ENCODE measurements around the gene ECEL1. TPM values are rescaled to one million over a fixed set of nuclear protein-coding genes. Genes with fewer than 3 reads are reported as not detected.

Gene ECEL1
- total RNA-seq, 2 experiments from 2014 or later: 0.10 TPM; not detected in 1

DNA sequence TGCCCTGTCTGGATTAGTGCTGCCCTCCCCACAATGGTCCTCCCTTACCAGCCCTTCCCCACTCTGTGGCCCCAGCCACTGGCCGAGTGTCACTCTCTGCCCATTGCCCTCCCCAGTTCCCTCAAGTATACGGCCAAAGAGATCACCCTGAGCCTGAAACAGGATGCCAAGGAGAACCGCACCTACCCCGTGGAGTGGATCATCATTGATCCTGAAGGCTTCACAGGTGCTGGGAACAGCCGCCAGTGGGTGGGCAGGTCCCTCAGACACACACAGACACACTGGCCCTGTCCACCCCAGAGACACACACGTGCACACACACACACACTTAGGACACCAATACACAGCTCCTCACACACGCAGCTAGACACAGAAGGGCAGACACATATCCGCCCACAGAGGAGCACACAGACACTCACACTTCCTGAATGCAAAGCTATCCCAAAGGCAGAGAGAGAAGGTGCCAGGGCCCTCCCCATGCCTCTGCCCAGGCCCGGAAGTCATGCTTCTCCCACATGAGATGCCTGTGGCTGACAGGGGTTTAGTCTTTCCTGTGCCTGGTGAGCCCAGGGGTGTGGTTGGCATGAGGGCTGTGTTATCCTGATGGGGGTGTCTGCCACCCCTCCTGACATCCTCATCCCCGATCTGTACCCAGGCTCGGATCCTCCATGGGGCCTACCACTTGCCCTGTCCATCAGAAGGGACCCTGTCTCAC, 41.3 kb upstream of the ECEL1 start:
- peaks cover 36% of the 10 kb centered on the region for H3K27me3 Mint-ChIP-seq
- no peaks in the 10 kb centered on the region for H3K36me3 Mint-ChIP-seq
- intact Hi-C loops (cut with micrococcal nuclease): loop anchor here (10.0 kb wide), 1 partner anchor 624 kb away; no protein-coding TSS in a partner anchor
- ChIA-PET POLR2A (no interaction called here), CTCF (no interaction called here)
- no peaks in the 10 kb centered on the region for H3K9me3 Mint-ChIP-seq
- DNase-seq: no peak
- no peak overlapping the region for H3K4me3 Mint-ChIP-seq
- no peak overlapping the region for H3K27ac Mint-ChIP-seq
- H3K4me1 Mint-ChIP-seq (ENCODE audit: low read depth): peaks cover 11% of the 10 kb centered on the region

DNA sequence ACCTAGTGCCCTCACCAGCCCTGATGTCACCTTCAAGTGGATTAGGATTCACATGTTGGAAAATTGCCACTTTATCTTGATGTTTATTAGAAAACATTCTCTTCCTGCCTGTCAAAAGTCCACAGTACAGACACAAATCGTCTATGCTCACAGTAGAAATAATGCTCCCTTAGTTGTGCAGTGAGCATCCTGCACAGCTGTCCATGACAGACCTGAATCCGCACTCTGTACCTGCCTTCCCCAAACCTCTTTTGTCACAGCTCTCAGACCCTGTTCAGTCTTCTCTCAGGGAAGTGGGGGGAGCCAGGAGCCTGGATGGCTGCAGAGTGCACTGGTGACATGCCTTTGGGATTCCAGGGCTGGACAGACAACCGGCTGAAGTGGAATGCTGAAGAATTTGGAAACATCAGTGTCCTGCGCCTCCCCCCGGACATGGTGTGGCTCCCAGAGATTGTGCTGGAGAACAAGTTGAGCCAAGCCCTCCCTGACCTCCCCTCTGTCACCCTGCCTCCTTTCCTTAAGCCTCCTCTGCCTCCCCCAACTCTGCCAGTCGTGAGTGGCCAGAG, 40.4 kb upstream of the ECEL1 start:
- intact Hi-C loops (cut with micrococcal nuclease): loop anchor here (10.0 kb wide), 1 partner anchor 623 kb away; no protein-coding TSS in a partner anchor
- Mint-ChIP-seq H3K9me3 (no peaks in the 10 kb centered on the region), H3K36me3 (no peaks in the 10 kb centered on the region), H3K27me3 (peaks cover 38% of the 10 kb centered on the region), H3K4me1 (ENCODE audit: low read depth) (peaks cover 13% of the 10 kb centered on the region), H3K4me3 (no peak overlapping the region), H3K27ac (no peak overlapping the region)
- ChIA-PET POLR2A (no interaction called here), CTCF (no interaction called here)
- no peak for DNase-seq

DNA sequence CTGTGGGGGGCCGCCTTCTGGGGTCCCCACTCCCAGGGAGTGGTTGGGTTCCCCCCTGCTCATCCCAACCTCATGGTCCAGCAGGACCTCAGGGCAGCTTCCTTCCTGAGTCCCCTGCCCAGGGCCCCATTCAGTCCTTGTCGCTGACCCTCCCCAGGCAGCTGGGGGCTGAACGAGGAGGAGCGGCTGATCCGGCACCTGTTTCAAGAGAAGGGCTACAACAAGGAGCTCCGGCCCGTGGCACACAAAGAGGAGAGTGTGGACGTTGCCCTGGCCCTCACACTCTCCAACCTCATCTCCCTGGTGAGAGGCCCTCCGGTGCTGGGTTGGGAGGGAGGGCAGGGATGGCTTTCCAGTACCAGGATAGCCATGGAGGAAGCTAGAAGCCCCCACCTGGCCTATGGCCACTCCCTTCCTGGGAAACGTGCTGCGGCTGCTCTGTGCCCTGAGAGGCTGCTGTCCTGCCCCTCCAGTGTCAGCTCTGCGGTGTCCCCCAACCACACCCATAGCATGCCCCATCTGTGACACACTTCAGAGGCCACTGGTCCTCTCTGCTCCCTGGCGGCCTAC, 38.8 kb upstream of the ECEL1 start:
- POLR2A ChIA-PET: no interaction called here
- Mint-ChIP-seq H3K9me3 (no peaks in the 10 kb centered on the region), H3K36me3 (no peaks in the 10 kb centered on the region), H3K27ac (no peak overlapping the region), H3K4me1 (ENCODE audit: low read depth) (peaks cover 14% of the 10 kb centered on the region), H3K4me3 (no peak overlapping the region), H3K27me3 (peaks cover 42% of the 10 kb centered on the region)
- CTCF ChIA-PET: no interaction called here
- no peak for DNase-seq
- intact Hi-C loops (cut with micrococcal nuclease): loop anchor here (10.0 kb wide), 1 partner anchor 622 kb away; no protein-coding TSS in a partner anchor

DNA sequence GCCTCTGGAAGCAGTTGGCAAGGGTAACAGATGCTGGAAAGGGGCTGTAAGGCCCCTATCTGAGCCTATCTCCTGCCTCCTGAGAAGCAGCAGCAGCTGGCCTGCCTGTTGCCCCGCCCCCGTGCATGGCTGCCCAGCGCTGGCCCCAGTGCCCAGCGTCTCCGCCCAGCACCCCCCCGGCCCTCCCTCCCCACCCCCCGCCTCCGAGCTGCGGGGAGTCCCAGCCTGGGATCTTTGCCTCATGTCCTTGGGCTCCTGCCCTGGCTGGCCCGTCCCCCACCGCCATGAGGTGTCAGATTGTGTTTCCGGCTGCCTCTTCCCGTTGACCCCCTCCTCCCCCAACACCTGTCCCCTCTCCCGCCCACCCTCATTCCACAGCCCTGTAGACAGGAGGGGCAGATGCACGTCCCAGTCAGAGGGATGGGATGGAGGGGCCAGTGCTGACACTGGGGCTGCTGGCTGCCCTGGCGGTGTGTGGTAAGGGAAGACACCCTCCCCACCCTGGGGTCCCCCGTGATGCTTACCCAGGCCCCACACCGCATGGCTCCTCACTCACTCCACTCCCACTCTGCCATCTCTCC, 38.2 kb upstream of the ECEL1 start, which contains the start of gene CHRND:
Gene CHRND, plus strand, starts transcription at position 370 of the 581 bp plus-strand sequence. Its CDS starts 56 bp downstream, at position 426.
- no peak within 1 kb of the TSS for H3K4me3 Mint-ChIP-seq
- DNase-seq: no peak
- peaks cover 15% of the 10 kb centered on the region for H3K4me1 Mint-ChIP-seq (ENCODE audit: low read depth)
- CTCF ChIA-PET: no interaction called here
- peaks cover 44% of the 10 kb centered on the region for H3K27me3 Mint-ChIP-seq
- no peak within 1 kb of the TSS for H3K27ac Mint-ChIP-seq
- POLR2A ChIA-PET: no interaction called here
- intact Hi-C loops (cut with micrococcal nuclease): loop anchor here (10.0 kb wide), 1 partner anchor 621 kb away; no protein-coding TSS in a partner anchor
- H3K36me3 Mint-ChIP-seq: no peaks in the 10 kb centered on the region
- no peaks in the 10 kb centered on the region for H3K9me3 Mint-ChIP-seq

DNA sequence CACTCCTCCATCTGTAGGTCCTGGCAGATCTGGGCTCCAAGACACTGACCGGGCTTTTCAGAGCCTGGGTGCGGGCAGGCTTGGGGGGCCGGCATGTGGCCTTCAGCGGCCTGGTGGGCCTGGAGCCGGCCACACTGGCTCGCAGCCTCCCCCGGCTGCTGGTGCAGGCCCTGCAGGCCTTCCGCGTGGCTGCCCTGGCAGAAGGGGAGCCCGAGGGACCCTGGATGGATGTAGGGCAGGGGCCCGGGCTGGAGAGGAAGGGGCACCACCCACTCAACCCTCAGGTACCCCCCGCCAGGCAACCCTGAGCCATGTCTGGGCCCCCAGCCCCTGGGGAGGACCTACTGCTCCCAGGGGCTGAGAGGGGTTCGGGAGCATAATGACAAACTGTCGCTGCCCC, 37.6 kb upstream of the ECEL1 start:
- ChIA-PET CTCF (no interaction called here), POLR2A (no interaction called here)
- H3K4me3 Mint-ChIP-seq: no peak overlapping the region
- no peak overlapping the region for H3K27ac Mint-ChIP-seq
- peaks cover 15% of the 10 kb centered on the region for H3K4me1 Mint-ChIP-seq (ENCODE audit: low read depth)
- H3K36me3 Mint-ChIP-seq: no peaks in the 10 kb centered on the region
- DNase-seq: no peak
- H3K9me3 Mint-ChIP-seq: no peaks in the 10 kb centered on the region
- intact Hi-C loops (cut with micrococcal nuclease): loop anchor here (10.0 kb wide), 1 partner anchor 620 kb away; no protein-coding TSS in a partner anchor
- H3K27me3 Mint-ChIP-seq: peaks cover 45% of the 10 kb centered on the region

DNA sequence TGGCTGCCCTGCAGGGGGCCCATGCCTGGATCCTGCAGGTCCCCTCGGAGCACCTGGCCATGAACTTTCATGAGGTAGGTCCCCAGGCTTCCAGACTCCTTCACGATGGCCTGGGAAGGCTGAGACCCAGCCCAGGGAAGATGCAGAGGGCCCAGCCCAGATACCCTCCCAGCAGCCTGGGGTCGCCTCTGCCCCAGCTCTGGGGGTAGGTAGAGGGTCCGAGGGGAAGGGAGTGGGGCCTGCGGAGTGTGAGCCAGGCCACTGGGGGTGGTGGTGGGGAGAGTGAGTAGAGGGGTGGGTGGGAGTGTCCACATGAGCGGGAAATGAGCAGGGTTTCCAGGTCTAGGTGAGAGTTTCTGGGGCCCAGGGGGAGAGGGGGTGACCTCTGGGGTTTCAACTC, 37.1 kb upstream of the ECEL1 start:
- Mint-ChIP-seq H3K27me3 (peaks cover 46% of the 10 kb centered on the region), H3K4me3 (no peak overlapping the region), H3K4me1 (ENCODE audit: low read depth) (peaks cover 15% of the 10 kb centered on the region), H3K27ac (no peak overlapping the region), H3K9me3 (no peaks in the 10 kb centered on the region), H3K36me3 (no peaks in the 10 kb centered on the region)
- intact Hi-C loops (cut with micrococcal nuclease): loop anchor here (10.0 kb wide), 1 partner anchor 620 kb away; no protein-coding TSS in a partner anchor
- no peak for DNase-seq
- CTCF ChIA-PET: interaction anchor here (1.4 kb wide), 1 partner anchor 86 kb away, joined by 4 read pairs; no protein-coding TSS in a partner anchor
- POLR2A ChIA-PET: no interaction called here

DNA sequence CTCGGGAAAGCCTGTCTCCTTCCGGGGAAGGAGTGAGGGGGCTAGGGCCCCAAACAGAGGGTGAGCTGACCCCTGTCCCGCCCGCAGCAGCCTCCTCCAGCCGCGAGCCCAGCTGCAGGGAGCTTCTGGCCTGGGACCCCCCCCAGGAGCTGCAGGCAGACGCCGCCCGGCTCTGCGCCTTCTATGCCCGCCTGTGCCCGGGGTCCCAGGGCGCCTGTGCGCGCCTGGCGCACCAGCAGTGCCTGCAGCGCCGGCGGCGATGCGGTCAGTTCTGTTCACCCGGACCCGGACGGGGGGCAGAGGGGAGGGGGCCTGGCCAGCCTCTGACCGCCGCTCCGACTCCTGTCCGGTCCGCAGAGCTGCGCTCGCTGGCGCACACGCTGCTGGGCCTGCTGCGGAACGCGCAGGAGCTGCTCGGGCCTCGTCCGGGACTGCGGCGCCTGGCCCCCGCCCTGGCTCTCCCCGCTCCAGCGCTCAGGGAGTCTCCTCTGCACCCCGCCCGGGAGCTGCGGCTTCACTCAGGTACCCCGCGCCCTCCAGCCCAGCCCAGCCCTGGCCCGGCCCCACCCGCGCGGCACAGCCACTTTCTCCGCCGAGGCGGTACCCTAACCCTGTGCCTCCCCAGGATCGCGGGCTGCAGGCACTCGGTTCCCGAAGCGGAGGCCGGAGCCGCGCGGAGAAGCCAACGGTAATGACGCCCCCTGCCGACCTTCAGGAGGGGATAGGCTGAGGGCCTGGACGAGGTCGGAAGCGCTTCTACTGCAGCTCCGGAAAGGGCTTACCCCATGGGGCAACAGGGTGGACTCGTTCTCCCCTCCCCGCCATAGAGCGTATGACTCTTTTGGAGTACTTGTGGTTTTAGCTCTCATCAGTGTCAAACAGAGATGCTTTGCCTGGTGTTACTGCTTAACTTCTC, 36.3 kb upstream of the ECEL1 start:
- peaks cover 50% of the 10 kb centered on the region for H3K27me3 Mint-ChIP-seq
- peak; percentile 46 for DNase-seq
- no peaks in the 10 kb centered on the region for H3K9me3 Mint-ChIP-seq
- no peak overlapping the region for H3K4me3 Mint-ChIP-seq
- no peak overlapping the region for H3K27ac Mint-ChIP-seq
- ChIA-PET POLR2A (no interaction called here), CTCF (interaction anchor here (0.7 to 1.4 kb wide), 6 partner anchors 10 to 618 kb away, joined by 3 to 4 read pairs (median 4); no protein-coding TSS in a partner anchor)
- peaks cover 14% of the 10 kb centered on the region for H3K4me1 Mint-ChIP-seq (ENCODE audit: low read depth)
- H3K36me3 Mint-ChIP-seq: no peaks in the 10 kb centered on the region
- intact Hi-C loops (cut with micrococcal nuclease): loop anchor here (10.0 kb wide), 1 partner anchor 619 kb away; no protein-coding TSS in a partner anchor

DNA sequence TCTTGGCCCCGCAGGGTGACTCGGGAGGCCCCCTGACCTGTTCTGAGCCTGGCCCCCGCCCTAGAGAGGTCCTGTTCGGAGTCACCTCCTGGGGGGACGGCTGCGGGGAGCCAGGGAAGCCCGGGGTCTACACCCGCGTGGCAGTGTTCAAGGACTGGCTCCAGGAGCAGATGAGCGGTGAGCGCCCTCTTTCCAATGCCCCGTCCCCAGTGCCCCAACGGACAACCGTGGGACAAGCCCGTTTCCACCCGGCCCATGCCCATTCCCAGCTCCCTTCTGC, 35.7 kb upstream of the ECEL1 start:
- intact Hi-C loops (cut with micrococcal nuclease): loop anchor here (10.0 kb wide), 1 partner anchor 619 kb away; no protein-coding TSS in a partner anchor
- Mint-ChIP-seq H3K9me3 (no peaks in the 10 kb centered on the region), H3K4me1 (ENCODE audit: low read depth) (peaks cover 10% of the 10 kb centered on the region), H3K4me3 (no peak overlapping the region), H3K27ac (no peak overlapping the region), H3K27me3 (peaks cover 45% of the 10 kb centered on the region), H3K36me3 (no peaks in the 10 kb centered on the region)
- POLR2A ChIA-PET: no interaction called here
- CTCF ChIA-PET: interaction anchor here (0.8 to 1.4 kb wide), 6 partner anchors 8 to 157 kb away, joined by 3 to 4 read pairs (median 4); no protein-coding TSS in a partner anchor
- no peak for DNase-seq

DNA sequence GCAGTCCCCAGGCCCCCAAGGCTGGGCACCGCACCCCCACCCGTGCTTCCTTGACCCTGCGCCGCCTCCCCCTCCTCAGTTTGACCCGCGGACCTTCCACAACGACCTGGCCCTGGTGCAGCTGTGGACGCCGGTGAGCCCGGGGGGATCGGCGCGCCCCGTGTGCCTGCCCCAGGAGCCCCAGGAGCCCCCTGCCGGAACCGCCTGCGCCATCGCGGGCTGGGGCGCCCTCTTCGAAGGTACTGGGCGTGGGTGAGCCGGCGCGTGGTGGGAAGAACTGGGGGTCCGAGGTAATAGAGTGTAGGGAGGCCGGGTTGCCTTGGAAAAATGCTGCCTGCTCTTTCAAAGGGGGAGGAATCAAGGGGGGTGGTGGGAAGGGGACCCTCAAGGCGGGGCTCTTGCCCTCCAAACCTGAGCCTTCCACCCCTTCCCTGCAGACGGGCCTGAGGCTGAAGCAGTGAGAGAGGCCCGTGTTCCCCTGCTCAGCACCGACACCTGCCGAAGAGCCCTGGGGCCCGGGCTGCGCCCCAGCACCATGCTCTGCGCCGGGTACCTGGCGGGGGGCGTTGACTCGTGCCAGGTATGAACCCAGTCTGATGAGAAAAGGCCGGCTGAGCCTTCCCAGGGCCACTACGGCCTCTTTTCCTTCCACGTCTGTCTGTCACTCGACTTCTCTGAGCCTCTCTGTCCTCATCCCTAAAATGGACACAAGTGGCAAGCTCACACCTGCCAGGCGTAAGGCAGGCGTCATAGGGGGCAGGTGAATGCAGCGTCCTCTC, 35.2 kb upstream of the ECEL1 start:
- H3K9me3 Mint-ChIP-seq: no peaks in the 10 kb centered on the region
- CTCF ChIA-PET: interaction anchor here (0.7 to 2.6 kb wide), 11 partner anchors 8 to 187 kb away, joined by 3 to 19 read pairs (median 4); no protein-coding TSS in a partner anchor
- DNase-seq: no peak
- intact Hi-C loops (cut with micrococcal nuclease): loop anchor here (1.0 to 10.0 kb wide), 2 partner anchors 77 to 618 kb away; no protein-coding TSS in a partner anchor
- POLR2A ChIA-PET: no interaction called here
- peaks cover 41% of the 10 kb centered on the region for H3K27me3 Mint-ChIP-seq
- no peaks in the 10 kb centered on the region for H3K36me3 Mint-ChIP-seq
- H3K27ac Mint-ChIP-seq: no peak overlapping the region
- peaks cover 10% of the 10 kb centered on the region for H3K4me1 Mint-ChIP-seq (ENCODE audit: low read depth)
- no peak overlapping the region for H3K4me3 Mint-ChIP-seq

DNA sequence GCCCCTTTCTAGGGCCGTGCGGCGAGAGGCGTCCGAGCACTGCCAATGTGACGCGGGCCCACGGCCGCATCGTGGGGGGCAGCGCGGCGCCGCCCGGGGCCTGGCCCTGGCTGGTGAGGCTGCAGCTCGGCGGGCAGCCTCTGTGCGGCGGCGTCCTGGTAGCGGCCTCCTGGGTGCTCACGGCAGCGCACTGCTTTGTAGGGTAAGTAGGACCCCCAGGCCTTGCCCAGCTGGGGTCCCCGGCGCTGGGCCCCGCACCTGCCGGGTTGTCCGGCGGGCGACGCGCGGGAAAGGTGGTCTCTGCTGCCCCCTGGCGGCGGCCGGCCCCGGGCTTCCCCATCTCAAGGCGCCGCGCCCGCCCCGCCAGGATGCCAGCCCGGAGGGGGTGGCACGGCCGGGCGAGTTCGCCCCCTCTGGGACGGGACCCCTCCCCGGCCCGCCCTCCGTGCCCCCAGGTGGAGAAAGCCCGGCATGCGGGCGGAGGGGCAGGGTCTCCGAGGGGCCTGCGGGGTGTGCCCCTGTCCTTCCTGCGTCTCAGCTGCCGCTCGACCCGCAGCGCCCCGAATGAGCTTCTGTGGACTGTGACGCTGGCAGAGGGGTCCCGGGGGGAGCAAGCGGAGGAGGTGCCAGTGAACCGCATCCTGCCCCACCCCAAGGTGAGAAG, 34.5 kb upstream of the ECEL1 start:
- Mint-ChIP-seq H3K36me3 (no peaks in the 10 kb centered on the region), H3K27ac (no peak overlapping the region), H3K9me3 (no peaks in the 10 kb centered on the region), H3K27me3 (peaks cover 38% of the 10 kb centered on the region), H3K4me1 (ENCODE audit: low read depth) (peaks cover 10% of the 10 kb centered on the region), H3K4me3 (no peak overlapping the region)
- intact Hi-C loops (cut with micrococcal nuclease): loop anchor here (1.0 to 10.0 kb wide), 2 partner anchors 76 to 617 kb away; no protein-coding TSS in a partner anchor
- ChIA-PET POLR2A (no interaction called here), CTCF (interaction anchor here (0.7 to 2.6 kb wide), 10 partner anchors 9 to 186 kb away, joined by 3 to 19 read pairs (median 4); no protein-coding TSS in a partner anchor)
- DNase-seq: peak; percentile 68

Data from activated CD4-positive, alpha-beta memory T cell treated with anti-CD3 and anti-CD28 coated beads for 36 hours (primary cell).